Hepatocyte (in vitro differentiated cells): Measurements from ENCODE around the gene DOK1. TPM values are rescaled to one million over a fixed set of nuclear protein-coding genes. Genes with fewer than 3 reads are reported as not detected.

Source experiments
- DNase-seq: peaks from one replicate; pipeline ENCODE4 v3.0.0-alpha.2; 2016; ENCODE audit warnings: low spot score
- H2AFZ ChIP-seq: fragments of 200-600 bp; sonication (generic); 2 replicates; pipeline ENCODE4 v1.6.0; 2016; ENCODE audit warnings: antibody characterized with exemption, mild to moderate bottlenecking
- H3K27ac ChIP-seq: fragments of 200-600 bp; sonication (generic); 2 replicates; pipeline ENCODE4 v1.5.1; 2016; ENCODE audit warnings: mild to moderate bottlenecking
- H3K27me3 ChIP-seq: fragments of 200-600 bp; sonication (generic); 2 replicates; pipeline ENCODE4 v1.6.1; 2016
- H3K36me3 ChIP-seq: fragments of 200-600 bp; sonication (generic); replicated peaks from 2 replicates; pipeline ENCODE4 v1.5.1; 2016; ENCODE audit warnings: low read depth; ENCODE audit not compliant: insufficient read depth
- H3K4me1 ChIP-seq: fragments of 200-600 bp; sonication (generic); 2 replicates; pipeline ENCODE4 v1.5.1; 2016; ENCODE audit warnings: mild to moderate bottlenecking, moderate library complexity; ENCODE audit not compliant: insufficient read depth
- H3K4me2 ChIP-seq: fragments of 200-600 bp; sonication (generic); 2 replicates; pipeline ENCODE4 v1.6.0; 2016
- H3K4me3 ChIP-seq: fragments of 200-600 bp; sonication (generic); 2 replicates; pipeline ENCODE4 v1.5.1; 2016; ENCODE audit warnings: mild to moderate bottlenecking
- H3K79me2 ChIP-seq: fragments of 200-600 bp; sonication (generic); 2 replicates; pipeline ENCODE4 v1.6.0; 2017; ENCODE audit warnings: mild to moderate bottlenecking
- H3K9me2 ChIP-seq: fragments of 200-600 bp; sonication (generic); replicated peaks from 2 replicates; pipeline ENCODE4 v1.6.0; 2017; ENCODE audit warnings: mild to moderate bottlenecking; ENCODE audit not compliant: insufficient read depth
- H3K9me3 ChIP-seq: fragments of 200-600 bp; sonication (generic); 2 replicates; pipeline ENCODE4 v1.5.1; 2016; ENCODE audit warnings: low read depth, mild to moderate bottlenecking
- H4K20me1 ChIP-seq: fragments of 200-600 bp; sonication (generic); 2 replicates; pipeline ENCODE4 v1.6.0; 2016; ENCODE audit warnings: mild to moderate bottlenecking; ENCODE audit not compliant: insufficient read depth, poor library complexity, severe bottlenecking
- EZH2 ChIP-seq: fragments of 200-600 bp; sonication (generic); IDR thresholded peaks from 2 replicates; pipeline ENCODE4 v1.6.1; 2016; ENCODE audit warnings: antibody characterized with exemption, mild to moderate bottlenecking, borderline replicate concordance
- EZH2phosphoT487 ChIP-seq: fragments of 200-600 bp; sonication (generic); IDR thresholded peaks from one replicate; pipeline ENCODE4 v1.6.1; 2018; ENCODE audit warnings: antibody characterized with exemption, mild to moderate bottlenecking, low read depth, moderate library complexity; ENCODE audit not compliant: unreplicated experiment, severe bottlenecking
- WGBS: methylation state at CpG from one replicate; pipeline ENCODE4 v1.1.6; 2016; ENCODE audit warnings: low lambda C conversion rate; ENCODE audit errors: missing lambda C conversion rate; 5-methylcytosine and 5-hydroxymethylcytosine counted together
- polyA plus RNA-seq: library from polyadenylated mRNA; unstranded; fragments of >200 nt; fragmentation: Nextera tagmentation; extraction: Ambion mirVana; gene quantifications from 2 replicates; pipeline ENCODE4 v1.2.1, GENCODE V29; 2016
- total RNA-seq: library from RNA; depleted of rRNA; stranded (reverse); fragments of >200 nt; gene quantifications from 2 replicates; pipeline ENCODE4 v1.2.3, GENCODE V29; 2014
- TF ChIP-seq, protein P1 (sequence below): fragments of 200-600 bp; sonication (generic); IDR thresholded peaks from 2 replicates; pipeline ENCODE4 v1.5.1; 2016; ENCODE audit warnings: antibody characterized with exemption, mild to moderate bottlenecking; ENCODE audit not compliant: poor library complexity

Gene DOK1
- total and polyA plus RNA-seq, 2 experiments from 2014 or later, result 8.0 to 11.4 TPM

GRCh38 chr2:74535440-74535965 is 19.0 kb upstream of the DOK1 start:
- Histone ChIP-seq H2AFZ (no peak overlapping the region), H3K4me1 (no peaks in the 10 kb centered on the region), H3K27me3 (no peaks in the 10 kb centered on the region), H3K9me3 (no peaks in the 10 kb centered on the region), H3K4me3 (no peak overlapping the region), H3K4me2 (no peak overlapping the region), H4K20me1 (no peaks in the 10 kb centered on the region), H3K36me3 (no peaks in the 10 kb centered on the region), H3K27ac (no peak overlapping the region), H3K9me2 (no peaks in the 10 kb centered on the region), H3K79me2 (peaks cover 7% of the 10 kb centered on the region)
- TF ChIP-seq EZH2 (no peak), EZH2phosphoT487 (no peak)
- TF ChIP-seq, protein P1, sequence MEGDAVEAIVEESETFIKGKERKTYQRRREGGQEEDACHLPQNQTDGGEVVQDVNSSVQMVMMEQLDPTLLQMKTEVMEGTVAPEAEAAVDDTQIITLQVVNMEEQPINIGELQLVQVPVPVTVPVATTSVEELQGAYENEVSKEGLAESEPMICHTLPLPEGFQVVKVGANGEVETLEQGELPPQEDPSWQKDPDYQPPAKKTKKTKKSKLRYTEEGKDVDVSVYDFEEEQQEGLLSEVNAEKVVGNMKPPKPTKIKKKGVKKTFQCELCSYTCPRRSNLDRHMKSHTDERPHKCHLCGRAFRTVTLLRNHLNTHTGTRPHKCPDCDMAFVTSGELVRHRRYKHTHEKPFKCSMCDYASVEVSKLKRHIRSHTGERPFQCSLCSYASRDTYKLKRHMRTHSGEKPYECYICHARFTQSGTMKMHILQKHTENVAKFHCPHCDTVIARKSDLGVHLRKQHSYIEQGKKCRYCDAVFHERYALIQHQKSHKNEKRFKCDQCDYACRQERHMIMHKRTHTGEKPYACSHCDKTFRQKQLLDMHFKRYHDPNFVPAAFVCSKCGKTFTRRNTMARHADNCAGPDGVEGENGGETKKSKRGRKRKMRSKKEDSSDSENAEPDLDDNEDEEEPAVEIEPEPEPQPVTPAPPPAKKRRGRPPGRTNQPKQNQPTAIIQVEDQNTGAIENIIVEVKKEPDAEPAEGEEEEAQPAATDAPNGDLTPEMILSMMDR, result no peak
- WGBS, result 97% methylated on average over 10 of the region's 10 CpGs
- DNase-seq, result no peak

DNA sequence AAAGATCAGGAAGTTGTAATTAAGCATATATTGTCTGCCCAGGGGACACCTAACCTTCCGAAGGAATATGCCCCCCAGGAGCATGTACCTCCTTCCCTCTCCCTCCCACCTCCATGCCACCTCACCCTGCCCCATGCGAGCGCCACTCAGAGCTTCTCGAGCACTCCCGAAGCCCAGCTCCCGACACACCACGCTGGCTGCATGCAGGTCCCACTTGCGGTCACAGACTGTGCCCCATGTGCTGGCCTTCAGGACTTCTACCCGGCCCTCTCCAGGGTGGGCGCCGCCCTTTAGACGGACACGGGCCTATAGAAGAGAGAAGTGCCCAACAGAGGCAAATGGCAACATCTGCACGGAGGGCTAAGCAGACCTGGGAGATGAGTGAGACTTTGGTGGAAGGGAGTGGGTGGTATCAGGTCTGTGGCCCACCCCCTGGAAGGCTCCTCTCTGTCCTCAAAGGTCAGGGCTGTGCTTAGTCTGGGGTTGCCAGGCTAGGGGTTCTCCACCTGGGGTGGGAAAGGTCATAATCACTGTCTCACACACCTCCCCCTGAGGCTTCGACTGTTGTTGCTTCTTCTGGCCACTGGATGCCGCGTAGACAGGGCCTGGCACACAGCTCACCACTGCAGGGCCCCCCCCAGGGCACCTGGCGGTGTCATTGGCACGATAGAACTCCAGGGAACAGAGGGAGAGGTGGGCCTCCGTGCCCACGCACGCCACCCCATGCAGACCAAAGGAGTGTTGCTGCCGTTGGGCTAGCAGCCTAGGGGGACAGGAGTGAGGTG is 18.2 kb upstream of the DOK1 start:
- 90% methylated on average over 23 of the region's 23 CpGs for WGBS
- H3K4me2 ChIP-seq, result no peak overlapping the region
- H3K36me3 ChIP-seq, result no peaks in the 10 kb centered on the region
- TF ChIP-seq, protein P1, result no peak
- no peak for TF ChIP-seq EZH2
- TF ChIP-seq EZH2phosphoT487, result no peak
- no peaks in the 10 kb centered on the region for H3K27me3 ChIP-seq
- H3K4me1 ChIP-seq, result no peaks in the 10 kb centered on the region
- DNase-seq, result no peak
- no peaks in the 10 kb centered on the region for H3K9me3 ChIP-seq
- peaks cover under 1% of the 10 kb centered on the region for H3K79me2 ChIP-seq
- no peak overlapping the region for H3K4me3 ChIP-seq
- no peaks in the 10 kb centered on the region for H3K9me2 ChIP-seq
- H3K27ac ChIP-seq, result no peak overlapping the region
- H2AFZ ChIP-seq, result no peak overlapping the region
- no peaks in the 10 kb centered on the region for H4K20me1 ChIP-seq

- H3K27ac ChIP-seq, result no peak overlapping the region
- no peaks in the 10 kb centered on the region for H3K27me3 ChIP-seq
- H3K79me2 ChIP-seq, result no peaks in the 10 kb centered on the region
- no peaks in the 10 kb centered on the region for H4K20me1 ChIP-seq
- DNase-seq, result no peak
- TF ChIP-seq EZH2 (no peak), EZH2phosphoT487 (no peak)
- TF ChIP-seq, protein P1, result no peak
- no peak overlapping the region for H3K4me3 ChIP-seq
- no peaks in the 10 kb centered on the region for H3K36me3 ChIP-seq
- H3K4me2 ChIP-seq, result no peak overlapping the region
- H3K4me1 ChIP-seq, result no peaks in the 10 kb centered on the region
- H2AFZ ChIP-seq, result no peak overlapping the region
- no peaks in the 10 kb centered on the region for H3K9me3 ChIP-seq
- H3K9me2 ChIP-seq, result no peaks in the 10 kb centered on the region
- WGBS, result 89% methylated on average over 4 of the region's 4 CpGs
These were observed 17.4 kb upstream of the DOK1 start for GRCh38 chr2:74537140-74537539.
